ENCODE measurements around the gene NEK9. TPM values are rescaled to one million over a fixed set of nuclear protein-coding genes. Genes with fewer than 3 reads are reported as not detected.

Gene NEK9
- total and polyA plus RNA-seq, 4 donors, result 13.4 to 46.0 (median 29.8) TPM

GRCh38 chr14:75070383-75070782 lies 56.5 kb downstream of the NEK9 start:
- peak overlapping the region; percentile 40 to 55 for H3K9ac ChIP-seq (ENCODE audit: low read depth in 1 of 2, low read length in 2 of 2)

More at GRCh38 chr14:75070383-75070782, 56.5 kb downstream of the NEK9 start:
- TF ChIP-seq HNF4G (IDR thresholded peaks at IDR 0.05) (no peak), CTCF (IDR thresholded peaks at IDR 0.05; ENCODE audit: low read depth, low read length, missing input control) (no peak), REST (IDR thresholded peaks at IDR 0.05) (no peak), HNF4A (conservative IDR thresholded peaks at IDR 0.05) (no peak), GABPA (IDR thresholded peaks at IDR 0.05 in 1 of 2, conservative IDR thresholded peaks at IDR 0.05 in 1 of 2) (peak in 1 of 2 donors; percentile 16), FOXA2 (IDR thresholded peaks at IDR 0.05) (no peak), RAD21 (IDR thresholded peaks at IDR 0.05) (peak in 1 of 2 donors; percentile 11), ATF3 (IDR thresholded peaks at IDR 0.05) (no peak), RXRA (IDR thresholded peaks at IDR 0.05) (peak; percentile 35 to 51), MAX (IDR thresholded peaks at IDR 0.05) (no peak), ZBTB33 (IDR thresholded peaks at IDR 0.05) (no peak)
- peak overlapping the region in 2 of 3 donors; percentile 37 to 73 for H3K4me3 ChIP-seq (ENCODE audit: low read depth in 1 of 3, low read length in 3 of 3)
- DNase-seq (ENCODE audit: low spot score), result no peak
- peak overlapping the region; percentile 87 to 96 for H3K27ac ChIP-seq (ENCODE audit: low read depth in 1 of 2, low read length in 2 of 2)
- no peaks in the 10 kb centered on the region for H3K36me3 ChIP-seq (ENCODE audit: control insufficient read depth in 4 of 4, insufficient read depth in 3 of 4, low read depth in 1 of 4, low read length in 3 of 4)
- H3K9me3 ChIP-seq (ENCODE audit: control insufficient read depth in 4 of 4, low read length in 3 of 4), result no peaks in the 10 kb centered on the region
- H3K27me3 ChIP-seq (ENCODE audit: control insufficient read depth in 4 of 4, insufficient read depth in 4 of 4, low read length in 3 of 4), result no peaks in the 10 kb centered on the region
- WGBS, result 41% methylated on average over 9 of the region's 9 CpGs
- H3K4me1 ChIP-seq (ENCODE audit: control insufficient read depth in 4 of 4, insufficient read depth in 4 of 4, low read length in 3 of 4), result peaks cover 0 to 20% (median 8%) of the 10 kb centered on the region in 4 donors
